OCI-LY1 (cell line): Measurements from ENCODE around the gene NEXN.

Source experiments
- H2AFZ ChIP-seq: fragments of 200-600 bp; sonication (generic), shearing (Covaris generic); 2 replicates; pipeline ENCODE4 v1.6.0; 2014; ENCODE audit warnings: antibody characterized with exemption, mild to moderate bottlenecking, low read length
- H3F3A ChIP-seq: fragments of 200-600 bp; sonication (generic), shearing (Covaris generic); 2 replicates; pipeline ENCODE4 v1.6.0; 2014; ENCODE audit warnings: mild to moderate bottlenecking, antibody characterized with exemption, low read length, moderate library complexity; ENCODE audit not compliant: insufficient read depth
- H3K27ac ChIP-seq: fragments of 200-600 bp; sonication (generic); 2 replicates; pipeline ENCODE4 v1.5.1; 2014; ENCODE audit warnings: low read length, mixed run types, mild to moderate bottlenecking, low read depth; ENCODE audit not compliant: poor library complexity, severe bottlenecking
- H3K27me3 ChIP-seq: fragments of 200-600 bp; sonication (generic); 2 replicates; pipeline ENCODE4 v1.6.0; 2014; ENCODE audit warnings: antibody characterized with exemption, mild to moderate bottlenecking, low read length, moderate library complexity; ENCODE audit not compliant: insufficient read depth
- H3K36me3 ChIP-seq: fragments of 200-600 bp; sonication (generic); 2 replicates; pipeline ENCODE4 v1.6.1; 2014; ENCODE audit warnings: mild to moderate bottlenecking, antibody characterized with exemption, low read length, moderate library complexity, mixed read lengths; ENCODE audit not compliant: insufficient read depth
- H3K4me1 ChIP-seq: fragments of 200-600 bp; sonication (generic); 2 replicates; pipeline ENCODE4 v1.5.1; 2014; ENCODE audit warnings: mild to moderate bottlenecking, low read length, moderate library complexity; ENCODE audit not compliant: insufficient read depth, severe bottlenecking
- H3K4me2 ChIP-seq: fragments of 200-600 bp; sonication (generic), shearing (Covaris generic); 2 replicates; pipeline ENCODE4 v1.6.1; 2014; ENCODE audit warnings: low read length
- H3K4me3 ChIP-seq: fragments of 200-600 bp; sonication (generic); 2 replicates; pipeline ENCODE4 v1.5.1; 2014; ENCODE audit warnings: low read length, low read depth, mild to moderate bottlenecking, mixed read lengths; ENCODE audit not compliant: poor library complexity, severe bottlenecking
- H3K79me2 ChIP-seq: fragments of 200-600 bp; shearing (Covaris generic); 2 replicates; pipeline ENCODE4 v1.6.1; 2016; ENCODE audit warnings: mixed run types, low read length, mixed read lengths; ENCODE audit not compliant: insufficient read depth
- H3K9ac ChIP-seq: fragments of 200-600 bp; sonication (generic), shearing (Covaris generic); 2 replicates; pipeline ENCODE4 v1.6.1; 2014; ENCODE audit warnings: mild to moderate bottlenecking, low read length, mixed read lengths
- H3K9me2 ChIP-seq: fragments of 200-600 bp; sonication (generic), shearing (Covaris generic); 2 replicates; pipeline ENCODE4 v1.6.1; 2014; ENCODE audit warnings: low read depth, mild to moderate bottlenecking, low read length, mixed read lengths
- H3K9me3 ChIP-seq: fragments of 200-600 bp; shearing (Covaris generic); 2 replicates; pipeline ENCODE4 v1.6.1; 2014; ENCODE audit warnings: low read length, mixed read lengths
- H4K20me1 ChIP-seq: fragments of 200-600 bp; sonication (generic), shearing (Covaris generic); 2 replicates; pipeline ENCODE4 v1.6.0; 2016; ENCODE audit warnings: mild to moderate bottlenecking, low read length; ENCODE audit not compliant: insufficient read depth
- CTCF ChIP-seq: fragments of 200-600 bp; sonication (generic), shearing (Covaris generic); IDR thresholded peaks from 2 replicates; pipeline ENCODE4 v1.5.1; 2017; ENCODE audit warnings: mild to moderate bottlenecking, antibody characterized with exemption, low read length, moderate library complexity, mixed read lengths
- EZH2 ChIP-seq: fragments of 200-600 bp; sonication (generic), shearing (Covaris generic); IDR thresholded peaks from 2 replicates; pipeline ENCODE4 v1.8.0; 2017; ENCODE audit warnings: borderline replicate concordance, mixed run types, mild to moderate bottlenecking, antibody characterized with exemption, low read length, moderate library complexity, mixed read lengths

The NEXN gene

GRCh38 chr1:77955709-77956108 is 67.3 kb downstream of the NEXN start:
- peaks cover 8% of the 10 kb centered on the region; the same call in 1 of the 2 replicates for H3K79me2 ChIP-seq
- H3K4me3 ChIP-seq, result no peak overlapping the region
- no peaks in the 10 kb centered on the region for H4K20me1 ChIP-seq

GRCh38 chr1:77956464-77956863 is 68.0 kb downstream of the NEXN start:
- Histone ChIP-seq H3K9me2 (no peaks in the 10 kb centered on the region), H3K79me2 (peaks cover 8% of the 10 kb centered on the region; the same call in 1 of the 2 replicates), H3K27ac (no peak overlapping the region), H3K4me1 (peaks cover 8% of the 10 kb centered on the region), H3K4me2 (no peak overlapping the region), H4K20me1 (no peaks in the 10 kb centered on the region), H3K27me3 (no peaks in the 10 kb centered on the region), H3K9me3 (no peaks in the 10 kb centered on the region), H2AFZ (no peak overlapping the region), H3F3A (no peaks in the 10 kb centered on the region), H3K9ac (no peak overlapping the region), H3K4me3 (no peak overlapping the region), H3K36me3 (peaks cover 98% of the 10 kb centered on the region)
- TF ChIP-seq EZH2 (no peak), CTCF (no peak)

More at GRCh38 chr1:77955709-77956108, 67.3 kb downstream of the NEXN start:
- Histone ChIP-seq H3K27ac (no peak overlapping the region), H3K9me2 (no peaks in the 10 kb centered on the region), H3K4me1 (peaks cover 15% of the 10 kb centered on the region), H3K9me3 (no peaks in the 10 kb centered on the region), H2AFZ (no peak overlapping the region), H3K9ac (no peak overlapping the region), H3K4me2 (no peak overlapping the region), H3K27me3 (no peaks in the 10 kb centered on the region), H3F3A (no peaks in the 10 kb centered on the region), H3K36me3 (peaks cover 98% of the 10 kb centered on the region)
- no peak for TF ChIP-seq EZH2
- no peak for TF ChIP-seq CTCF

GRCh38 chr1:77958391-77958790 is 70.0 kb downstream of the NEXN start:
- Histone ChIP-seq H3K4me2 (no peak overlapping the region), H3K27me3 (no peaks in the 10 kb centered on the region), H3F3A (no peaks in the 10 kb centered on the region; the same call in 1 of the 2 replicates), H3K9me2 (no peaks in the 10 kb centered on the region), H3K9ac (no peak overlapping the region), H3K4me1 (no peaks in the 10 kb centered on the region), H3K36me3 (peaks cover 100% of the 10 kb centered on the region), H3K79me2 (0 out of 2 replicates have a peak, but pooled peaks cover 8% of the 10 kb centered on the region), H3K27ac (no peak overlapping the region), H3K4me3 (no peak overlapping the region), H2AFZ (no peak overlapping the region), H4K20me1 (no peaks in the 10 kb centered on the region), H3K9me3 (no peaks in the 10 kb centered on the region)
- TF ChIP-seq CTCF, result no peak
